Loucy (cell line): Measurements from ENCODE around the gene CHI3L1.

Experiments
- CTCF ChIP-seq: fragments of 200-600 bp; sonication (generic); conservative IDR thresholded peaks from 2 replicates; pipeline ENCODE4 v1.5.1; 2014; ENCODE audit warnings: mild to moderate bottlenecking, antibody characterized with exemption, low read length
- EZH2phosphoT487 ChIP-seq: fragments of 200-600 bp; IDR thresholded peaks from 2 replicates; pipeline ENCODE4 v1.6.1; 2018; ENCODE audit warnings: antibody characterized with exemption, mild to moderate bottlenecking, moderate library complexity, borderline replicate concordance

- no peak for TF ChIP-seq EZH2phosphoT487
- no peak for TF ChIP-seq CTCF
These were observed 43.7 kb downstream of the CHI3L1 start for GRCh38 chr1:203142684-203143408.
